Measurements from ENCODE around the gene VIM. TPM values are rescaled to one million over a fixed set of nuclear protein-coding genes. Genes with fewer than 3 reads are reported as not detected.

VIM gene
- total RNA-seq (2022) (318 and 486 TPM in 2 replicates), Bru-seq, nascent RNA (percentile 93 among the genes with signal in this experiment), BruChase-seq, experiment 1, labeled RNA remaining after a 6-hour chase (percentile 98 among the genes with signal in this experiment), BruChase-seq, experiment 2, labeled RNA remaining after a 2-hour chase (percentile 97 among the genes with signal in this experiment)
- long read RNA-seq, transcript VIM-201 (9 exons, 1,868 nt), result major isoform, 187 of 215 reads
- long read RNA-seq, partial matches to known transcripts, result 22 of 215 reads
- long read RNA-seq, other reads (novel, unspliced or antisense), result 6 of 215 reads

DNA sequence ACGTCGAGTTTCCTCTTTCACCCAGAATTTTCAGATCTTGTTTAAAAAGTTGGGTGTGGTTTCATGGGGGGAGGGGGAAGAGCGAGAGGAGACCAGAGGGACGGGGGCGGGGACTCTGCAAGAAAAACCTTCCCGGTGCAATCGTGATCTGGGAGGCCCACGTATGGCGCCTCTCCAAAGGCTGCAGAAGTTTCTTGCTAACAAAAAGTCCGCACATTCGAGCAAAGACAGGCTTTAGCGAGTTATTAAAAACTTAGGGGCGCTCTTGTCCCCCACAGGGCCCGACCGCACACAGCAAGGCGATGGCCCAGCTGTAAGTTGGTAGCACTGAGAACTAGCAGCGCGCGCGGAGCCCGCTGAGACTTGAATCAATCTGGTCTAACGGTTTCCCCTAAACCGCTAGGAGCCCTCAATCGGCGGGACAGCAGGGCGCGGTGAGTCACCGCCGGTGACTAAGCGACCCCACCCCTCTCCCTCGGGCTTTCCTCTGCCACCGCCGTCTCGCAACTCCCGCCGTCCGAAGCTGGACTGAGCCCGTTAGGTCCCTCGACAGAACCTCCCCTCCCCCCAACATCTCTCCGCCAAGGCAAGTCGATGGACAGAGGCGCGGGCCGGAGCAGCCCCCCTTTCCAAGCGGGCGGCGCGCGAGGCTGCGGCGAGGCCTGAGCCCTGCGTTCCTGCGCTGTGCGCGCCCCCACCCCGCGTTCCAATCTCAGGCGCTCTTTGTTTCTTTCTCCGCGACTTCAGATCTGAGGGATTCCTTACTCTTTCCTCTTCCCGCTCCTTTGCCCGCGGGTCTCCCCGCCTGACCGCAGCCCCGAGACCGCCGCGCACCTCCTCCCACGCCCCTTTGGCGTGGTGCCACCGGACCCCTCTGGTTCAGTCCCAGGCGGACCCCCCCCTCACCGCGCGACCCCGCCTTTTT is at the start of gene VIM:
Gene VIM (plus strand): TSS at position 151 of the 925 bp plus-strand sequence. CDS start 1,182 bp downstream, outside the sequence.
- Mint-ChIP-seq H3K4me3 (ENCODE audit: low read depth, unreplicated experiment) (peak within 1 kb of the TSS; percentile 95), H3K36me3 (ENCODE audit: insufficient read depth, unreplicated experiment) (peaks cover 62% of the 10 kb centered on the region), H3K4me1 (ENCODE audit: low read depth, unreplicated experiment) (peaks cover 9% of the 10 kb centered on the region), H3K27me3 (ENCODE audit: unreplicated experiment) (no peaks in the 10 kb centered on the region), H3K27ac (ENCODE audit: unreplicated experiment) (peak within 1 kb of the TSS; percentile 73), H3K9me3 (ENCODE audit: low read depth, unreplicated experiment) (no peaks in the 10 kb centered on the region)
- BruUV-seq (replicated peaks), result no TSS peak
- intact Hi-C loops (cut with micrococcal nuclease; ENCODE audit: unreplicated experiment), result loop anchor here (1.0 kb wide), 2 partner anchors 12 to 335 kb away; no protein-coding TSS in a partner anchor
- CTCF ChIA-PET, result interaction anchor here (3.0 kb wide), 1 partner anchor 25 kb away, joined by 9 read pairs; no protein-coding TSS in a partner anchor
- no peak for TF ChIP-seq CTCF (IDR thresholded peaks at IDR 0.05; ENCODE audit: unreplicated experiment)
- peak; percentile 90 for DNase-seq

DNA sequence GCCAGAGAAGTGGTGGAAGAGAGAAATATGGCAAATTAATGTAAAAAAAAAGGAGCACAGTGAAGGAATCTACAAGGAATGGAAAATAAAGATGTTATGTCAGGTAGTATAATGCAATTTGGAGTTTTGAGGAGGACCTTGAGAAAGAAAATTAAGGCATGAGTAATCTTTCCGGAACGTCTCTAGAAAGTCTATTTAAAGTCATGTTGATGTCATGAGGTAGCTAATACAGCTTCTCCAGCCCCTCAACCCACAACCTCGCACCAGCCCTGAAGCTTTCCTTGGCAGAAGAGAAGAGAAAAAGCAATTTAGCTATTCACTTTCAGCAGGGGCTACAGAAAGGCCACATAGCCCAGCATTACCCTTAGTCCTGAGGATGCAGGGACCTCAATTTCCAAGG is 49.0 kb upstream of the VIM start:
- no peak for TF ChIP-seq CTCF (IDR thresholded peaks at IDR 0.05; ENCODE audit: unreplicated experiment)
- Mint-ChIP-seq H3K4me1 (ENCODE audit: low read depth, unreplicated experiment) (peaks cover 23% of the 10 kb centered on the region), H3K36me3 (ENCODE audit: insufficient read depth, unreplicated experiment) (no peaks in the 10 kb centered on the region), H3K9me3 (ENCODE audit: low read depth, unreplicated experiment) (no peaks in the 10 kb centered on the region), H3K27ac (ENCODE audit: unreplicated experiment) (no peak overlapping the region), H3K27me3 (ENCODE audit: unreplicated experiment) (no peaks in the 10 kb centered on the region), H3K4me3 (ENCODE audit: low read depth, unreplicated experiment) (no peak overlapping the region)
- DNase-seq, result no peak
- CTCF ChIA-PET, result interaction anchor here (0.6 to 1.2 kb wide), 4 partner anchors 9 to 295 kb away, joined by 3 to 8 read pairs (median 4); no protein-coding TSS in a partner anchor
- no TSS peak for BruUV-seq (replicated peaks)
- intact Hi-C loops (cut with micrococcal nuclease; ENCODE audit: unreplicated experiment), result loop anchor here (2.0 kb wide), 2 partner anchors 286 to 336 kb away; no protein-coding TSS in a partner anchor

GRCh38 chr10:17181110-17181509 is 46.9 kb upstream of the VIM start:
- CTCF ChIA-PET, result interaction anchor here (1.4 kb wide), 1 partner anchor 213 kb away, joined by 3 read pairs; no protein-coding TSS in a partner anchor
- no peak for DNase-seq
- H3K27me3 Mint-ChIP-seq (ENCODE audit: unreplicated experiment), result no peaks in the 10 kb centered on the region
- peaks cover 14% of the 10 kb centered on the region for H3K4me1 Mint-ChIP-seq (ENCODE audit: low read depth, unreplicated experiment)
- no peak overlapping the region for H3K4me3 Mint-ChIP-seq (ENCODE audit: low read depth, unreplicated experiment)
- intact Hi-C loops (cut with micrococcal nuclease; ENCODE audit: unreplicated experiment), result no loop called here
- H3K36me3 Mint-ChIP-seq (ENCODE audit: insufficient read depth, unreplicated experiment), result no peaks in the 10 kb centered on the region
- no TSS peak for BruUV-seq (replicated peaks)
- no peak overlapping the region for H3K27ac Mint-ChIP-seq (ENCODE audit: unreplicated experiment)
- no peaks in the 10 kb centered on the region for H3K9me3 Mint-ChIP-seq (ENCODE audit: low read depth, unreplicated experiment)
- TF ChIP-seq CTCF (IDR thresholded peaks at IDR 0.05; ENCODE audit: unreplicated experiment), result no peak

DNA sequence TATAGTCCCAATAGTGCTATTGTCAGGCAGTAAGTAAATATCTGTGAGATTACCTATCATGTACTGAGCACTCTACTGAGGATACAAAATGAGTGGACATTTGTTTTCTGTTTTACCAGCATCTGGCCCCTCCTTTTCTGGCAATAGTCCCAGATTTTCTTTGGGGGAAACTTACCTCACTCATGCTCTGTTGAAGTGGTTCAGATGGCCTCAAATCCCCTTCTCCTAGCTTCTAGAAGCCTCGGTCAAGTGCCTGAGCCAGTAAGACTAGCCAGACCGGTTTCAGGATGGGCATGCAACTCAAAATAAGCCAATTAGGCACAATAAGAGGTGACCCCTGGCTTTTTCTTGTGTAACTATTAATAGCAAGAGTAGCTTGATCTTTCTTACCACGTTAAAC is 46.3 kb upstream of the VIM start:
- DNase-seq, result peak; percentile 41
- Mint-ChIP-seq H3K9me3 (ENCODE audit: low read depth, unreplicated experiment) (no peaks in the 10 kb centered on the region), H3K27me3 (ENCODE audit: unreplicated experiment) (no peaks in the 10 kb centered on the region), H3K36me3 (ENCODE audit: insufficient read depth, unreplicated experiment) (no peaks in the 10 kb centered on the region), H3K27ac (ENCODE audit: unreplicated experiment) (no peak overlapping the region), H3K4me1 (ENCODE audit: low read depth, unreplicated experiment) (peaks cover 14% of the 10 kb centered on the region), H3K4me3 (ENCODE audit: low read depth, unreplicated experiment) (no peak overlapping the region)
- CTCF ChIA-PET, result interaction anchor here (1.4 kb wide), 1 partner anchor 214 kb away, joined by 3 read pairs; no protein-coding TSS in a partner anchor
- no TSS peak for BruUV-seq (replicated peaks)
- no peak for TF ChIP-seq CTCF (IDR thresholded peaks at IDR 0.05; ENCODE audit: unreplicated experiment)
- intact Hi-C loops (cut with micrococcal nuclease; ENCODE audit: unreplicated experiment), result no loop called here
